BLaER1 treated with 17β-estradiol and CSF1 and Interleukin-3, amounts not matched to agents 10 nM and 100 nM (cell line): Measurements from ENCODE around the gene SURF6.
"Not testable (repeated sequence)": the region's sequence is repeated elsewhere in the genome, so short reads cannot be mapped to it uniquely, and the experiment has no call there.

Experiments
- H3K27ac ChIP-seq, 11 experiments: shearing (Covaris generic); formaldehyde crosslinking; 2 replicates each; pipeline ENCODE4 v1.8.1; 2022
- H3K27me3 ChIP-seq, 11 experiments: shearing (Covaris generic); formaldehyde crosslinking; 2 replicates each; pipeline ENCODE4 v1.8.1; 2022
- H3K36me3 ChIP-seq, 11 experiments: shearing (Covaris generic); formaldehyde crosslinking; 2 replicates each; pipeline ENCODE4 v1.8.1; 2022
- H3K4me1 ChIP-seq, 10 experiments: shearing (Covaris generic); formaldehyde crosslinking; 2 replicates each; pipeline ENCODE4 v1.8.1; 2022
- H3K4me2 ChIP-seq, 11 experiments: shearing (Covaris generic); formaldehyde crosslinking; 2 replicates each; pipeline ENCODE4 v1.8.1; 2022
- H3K4me3 ChIP-seq, 10 experiments: shearing (Covaris generic); formaldehyde crosslinking; 2 replicates each; pipeline ENCODE4 v1.8.1; 2022
- H3K9ac ChIP-seq, 11 experiments: shearing (Covaris generic); formaldehyde crosslinking; 2 replicates each; pipeline ENCODE4 v1.8.1; 2022
- H3K9me3 ChIP-seq, 11 experiments: shearing (Covaris generic); formaldehyde crosslinking; replicated peaks in 1 of 11; 2 replicates each; pipeline ENCODE4 v1.8.1; 2022
- H4K20me1 ChIP-seq, 11 experiments: shearing (Covaris generic); formaldehyde crosslinking; 2 replicates each; pipeline ENCODE4 v1.8.1; 2022
- Cebpa-rat ChIP-seq, 11 experiments: shearing (Covaris generic); IDR thresholded peaks; 2 replicates each; pipeline ENCODE4 v1.8.1; 2022

The SURF6 gene

DNA sequence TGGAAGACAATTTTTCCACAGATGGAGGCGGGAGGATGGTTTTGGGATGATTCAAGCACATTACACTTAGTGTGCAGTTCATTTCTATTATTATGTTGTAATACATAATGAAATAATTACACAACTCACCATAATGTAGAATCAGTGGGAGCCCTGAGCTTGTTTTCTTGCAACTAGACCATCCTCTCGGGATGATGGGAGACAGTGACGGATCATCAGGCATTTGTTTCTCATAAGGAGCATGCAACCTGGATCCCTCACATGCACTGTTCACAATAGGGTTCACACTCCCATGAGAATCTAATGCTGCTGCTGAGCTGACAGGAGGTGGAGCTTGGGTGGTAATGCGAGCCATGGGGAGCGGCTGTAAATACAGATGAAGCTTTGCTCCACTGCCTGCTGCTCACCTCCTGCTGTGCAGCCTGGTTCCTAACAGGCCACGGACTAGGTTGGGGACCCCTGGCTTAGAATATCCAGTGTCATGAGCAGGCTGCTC lies 41.8 kb upstream of the SURF6 start:
- no peak overlapping the region for H3K4me2 ChIP-seq
- H3K4me3 ChIP-seq, result no peak overlapping the region
- H3K9ac ChIP-seq, result no peak overlapping the region
- peaks cover 17 to 31% (median 28%) of the 10 kb centered on the region in 11 experiments for H4K20me1 ChIP-seq
- TF ChIP-seq Cebpa-rat (IDR thresholded peaks at IDR 0.05), result no peak; a peak in 1 of 22 replicates
- no peaks in the 10 kb centered on the region for H3K27me3 ChIP-seq
- H3K27ac ChIP-seq, result no peak overlapping the region
- H3K4me1 ChIP-seq, result peaks cover 17 to 30% (median 26%) of the 10 kb centered on the region in 10 experiments
- peaks cover 0 to 14% (median 9%) of the 10 kb centered on the region in 11 experiments; a peak in 15 of 22 replicates for H3K9me3 ChIP-seq
- peaks cover 10 to 15% (median 12%) of the 10 kb centered on the region in 11 experiments for H3K36me3 ChIP-seq

DNA sequence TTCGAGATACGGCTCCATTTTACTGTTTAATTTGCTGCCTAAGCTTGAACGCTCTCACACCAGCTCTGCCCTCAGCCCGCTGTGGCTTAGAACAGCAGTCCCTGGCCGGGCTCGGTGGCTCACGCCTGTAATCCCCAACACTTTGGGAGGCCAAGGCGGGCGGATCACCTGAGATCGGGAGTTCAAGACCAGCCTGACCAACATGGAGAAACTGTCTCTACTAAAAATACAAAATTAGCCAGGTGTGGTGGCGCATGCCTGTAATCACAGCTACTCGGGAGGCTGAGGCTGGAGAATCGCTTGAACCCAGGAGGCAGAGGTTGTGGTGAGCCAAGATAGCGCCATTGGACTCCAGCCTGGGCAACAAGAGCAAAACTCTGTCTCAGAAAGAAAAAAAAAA lies 41.3 kb upstream of the SURF6 start:
- H3K4me2 ChIP-seq, result peak overlapping the region in 10 of 11 experiments; percentile 89 to 100 (median 98); a peak in 13 of 22 replicates
- H3K9me3 ChIP-seq, result peaks cover 0 to 14% (median 9%) of the 10 kb centered on the region in 11 experiments; a peak in 15 of 22 replicates
- H3K4me1 ChIP-seq, result peaks cover 22 to 34% (median 31%) of the 10 kb centered on the region in 10 experiments
- 0 out of 20 replicates have a peak overlapping the region, but pooled peaks of 2 of the 10 experiments have one; percentile 92 to 94 for H3K4me3 ChIP-seq
- H3K27ac ChIP-seq, H3K27me3 ChIP-seq: not testable (repeated sequence)
- H3K36me3 ChIP-seq, result peaks cover 15 to 20% (median 17%) of the 10 kb centered on the region in 11 experiments
- H3K9ac ChIP-seq, result peak overlapping the region in 2 of 11 experiments; percentile 97 to 99; a peak in 2 of 22 replicates
- peaks cover 22 to 36% (median 33%) of the 10 kb centered on the region in 11 experiments for H4K20me1 ChIP-seq

DNA sequence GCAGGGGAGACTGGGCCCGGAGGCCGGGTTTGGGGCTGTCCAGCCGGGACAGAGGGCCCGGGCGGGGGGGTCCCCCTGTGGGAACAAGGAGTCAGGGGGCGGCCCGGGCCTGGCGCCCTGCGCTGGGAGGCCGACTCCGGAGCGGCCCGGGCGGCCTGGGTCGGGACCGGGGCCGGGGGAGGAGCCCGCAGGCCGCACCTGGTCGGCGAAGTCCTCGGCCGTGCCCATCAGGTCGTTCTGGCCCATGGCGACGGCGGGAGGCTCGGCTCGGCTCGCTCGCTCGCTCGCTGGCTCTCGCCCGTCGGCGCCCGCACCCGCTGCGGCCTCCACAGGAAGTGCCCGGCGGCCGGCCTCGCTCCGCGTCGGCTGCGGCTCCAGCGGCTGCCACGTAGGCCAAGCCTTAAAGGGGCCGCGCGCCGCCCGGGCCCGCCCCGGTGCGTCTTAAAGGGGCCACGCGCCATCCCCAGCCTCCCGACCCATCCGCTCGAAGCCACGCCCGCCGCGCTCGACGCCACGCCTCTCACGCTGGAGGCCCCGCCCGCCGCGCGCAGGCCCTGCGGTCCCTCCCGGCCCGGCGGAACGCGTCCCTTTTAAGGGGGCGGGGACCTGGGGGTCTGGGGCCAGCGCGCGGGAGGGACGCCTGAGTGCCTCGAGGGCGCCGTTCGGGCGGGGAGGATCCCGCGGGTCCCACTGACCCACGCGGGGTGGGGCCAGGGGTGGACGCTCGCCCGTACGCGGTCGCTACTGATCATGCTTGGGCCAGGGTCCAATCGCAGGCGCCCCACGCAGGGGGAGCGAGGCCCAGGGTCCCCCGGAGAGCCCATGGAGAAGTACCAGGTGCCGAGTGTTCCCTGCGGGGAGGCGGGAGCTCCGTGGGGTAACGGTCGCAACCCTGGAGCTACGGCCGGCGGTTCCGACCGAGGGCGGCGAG lies 40.0 kb upstream of the SURF6 start, which contains the start of the genes STKLD1 and SURF4:
Gene STKLD1, plus strand, starts transcription at position 643 of the 931 bp plus-strand sequence. Its CDS starts 108 bp downstream, at position 751.
Gene SURF4, minus strand, starts transcription at position 337 of the 931 bp plus-strand sequence. Its CDS starts 91 bp downstream, at position 246.
- Histone ChIP-seq H3K4me2 (peak within 1 kb of the TSS; percentile 89 to 100 (median 98)), H3K27ac (peak within 1 kb of the TSS; percentile 93 to 99 (median 97)), H3K36me3 (peaks cover 19 to 33% (median 30%) of the 10 kb centered on the region in 11 experiments), H4K20me1 (peaks cover 35 to 49% (median 46%) of the 10 kb centered on the region in 11 experiments), H3K4me1 (peaks cover 35 to 47% (median 44%) of the 10 kb centered on the region in 10 experiments), H3K27me3 (no peaks in the 10 kb centered on the region), H3K9ac (peak within 1 kb of the TSS; percentile 96 to 100 (median 98)), H3K9me3 (peaks cover 0 to 14% (median 9%) of the 10 kb centered on the region in 11 experiments; a peak in 15 of 22 replicates), H3K4me3 (peak within 1 kb of the TSS; percentile 91 to 99 (median 96))
- TF ChIP-seq Cebpa-rat (IDR thresholded peaks at IDR 0.05), result no peak

DNA sequence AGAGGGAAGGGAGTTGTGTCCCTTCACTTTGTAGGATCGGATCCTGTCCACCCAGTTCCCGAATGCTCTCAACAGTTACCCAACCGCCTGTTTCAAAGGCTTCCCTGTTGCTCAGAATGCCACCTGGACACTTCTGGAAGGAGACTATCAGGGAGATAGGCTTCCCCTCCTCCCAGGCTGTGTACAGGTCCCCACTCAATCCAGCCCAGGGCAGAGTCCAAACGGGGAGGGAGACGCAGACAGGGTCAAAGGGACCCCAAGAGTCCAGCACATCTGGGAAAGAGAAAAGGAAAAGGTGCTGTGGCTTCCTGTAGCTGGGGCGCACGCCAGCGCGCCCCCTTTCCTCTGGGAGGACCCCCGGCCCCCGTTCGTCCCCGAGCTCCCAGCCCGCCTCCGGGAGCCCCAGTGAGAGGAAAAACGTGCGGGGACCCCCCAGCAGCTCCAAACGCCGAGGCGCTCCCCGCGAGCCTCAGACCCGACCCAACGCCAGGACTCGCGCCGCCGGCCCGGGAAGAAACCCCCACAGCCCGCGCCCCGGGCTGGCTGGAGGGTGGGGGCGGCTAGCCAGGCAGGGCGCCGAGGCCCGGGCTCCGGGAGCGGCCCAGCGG lies 39.2 kb upstream of the SURF6 start:
- peaks cover 37 to 55% (median 51%) of the 10 kb centered on the region in 10 experiments for H3K4me1 ChIP-seq
- no peak for TF ChIP-seq Cebpa-rat (IDR thresholded peaks at IDR 0.05)
- peaks cover 42 to 56% (median 53%) of the 10 kb centered on the region in 11 experiments for H4K20me1 ChIP-seq
- no peaks in the 10 kb centered on the region for H3K27me3 ChIP-seq
- peak overlapping the region; percentile 96 to 100 (median 98) for H3K9ac ChIP-seq
- H3K4me2 ChIP-seq, result peak overlapping the region; percentile 66 to 99 (median 86)
- H3K27ac ChIP-seq, result peak overlapping the region; percentile 93 to 99 (median 97)
- peak overlapping the region; percentile 91 to 99 (median 96) for H3K4me3 ChIP-seq
- peaks cover 0 to 14% (median 9%) of the 10 kb centered on the region in 11 experiments; a peak in 15 of 22 replicates for H3K9me3 ChIP-seq
- peaks cover 26 to 40% (median 38%) of the 10 kb centered on the region in 11 experiments for H3K36me3 ChIP-seq

DNA sequence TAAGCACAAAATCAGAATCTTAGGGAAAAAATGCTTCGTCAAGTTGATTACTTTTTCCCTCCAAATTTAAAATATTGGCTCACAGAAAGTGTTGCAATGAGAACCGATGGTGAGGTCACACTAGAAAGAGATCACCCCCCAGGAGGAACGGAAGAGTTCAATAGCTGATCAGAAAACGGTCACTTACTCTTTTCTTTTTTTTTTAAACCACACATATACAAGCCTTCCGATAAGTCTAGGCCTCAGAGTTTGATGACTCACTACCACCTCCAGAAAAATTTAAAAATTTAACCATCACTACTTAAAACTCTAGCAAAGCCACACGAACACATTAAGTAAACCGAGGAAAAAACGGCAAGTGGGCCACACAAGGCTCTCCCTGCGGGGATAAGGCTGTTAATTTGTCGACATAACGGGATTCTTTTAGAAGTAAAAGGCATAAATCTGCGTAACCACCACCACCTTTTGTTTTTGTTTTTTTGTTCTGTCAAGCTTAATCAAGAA lies 38.7 kb upstream of the SURF6 start:
- Histone ChIP-seq H3K27ac (peak overlapping the region; percentile 93 to 99 (median 97)), H3K4me1 (peaks cover 37 to 61% (median 57%) of the 10 kb centered on the region in 10 experiments), H3K27me3 (no peaks in the 10 kb centered on the region)

DNA sequence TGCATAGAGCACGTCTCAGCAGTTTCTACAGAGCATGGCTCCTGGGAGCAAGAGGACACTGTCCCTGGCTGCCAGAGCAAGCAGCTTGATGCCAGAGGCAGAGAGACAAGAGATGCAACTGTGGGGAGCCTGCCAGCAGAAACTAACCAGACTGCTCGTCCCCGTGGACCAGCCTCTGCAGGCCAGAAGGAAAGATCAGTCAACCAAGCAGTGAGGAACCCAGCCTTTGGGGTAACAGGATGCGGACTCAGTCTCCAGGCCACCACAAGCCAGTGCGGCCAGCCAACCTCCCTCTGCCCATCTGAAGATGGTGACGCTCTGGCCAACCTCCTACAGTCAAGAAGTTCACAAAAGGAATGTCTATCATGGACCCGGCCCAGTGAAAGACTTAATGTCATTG lies 36.2 kb upstream of the SURF6 start:
- H3K9ac ChIP-seq, result peak overlapping the region; percentile 2 to 99 (median 58); a peak in 20 of 22 replicates
- H4K20me1 ChIP-seq, result peaks cover 73 to 87% (median 84%) of the 10 kb centered on the region in 11 experiments
- TF ChIP-seq Cebpa-rat (IDR thresholded peaks at IDR 0.05), result no peak
- peaks cover 37 to 73% (median 66%) of the 10 kb centered on the region in 10 experiments for H3K4me1 ChIP-seq
- H3K27ac ChIP-seq, result 0 out of 22 replicates have a peak overlapping the region, but pooled peaks of 3 of the 11 experiments have one; percentile 3 to 19 (median 16)
- no peak overlapping the region for H3K4me3 ChIP-seq
- H3K9me3 ChIP-seq, result 0 out of 22 replicates have a peak, but pooled peaks cover 0 to under 1% (median 0%) of the 10 kb centered on the region in 11 experiments
- peak overlapping the region; percentile 38 to 99 (median 82) for H3K4me2 ChIP-seq
- H3K36me3 ChIP-seq, result peaks cover 57 to 71% (median 68%) of the 10 kb centered on the region in 11 experiments
- H3K27me3 ChIP-seq, result no peaks in the 10 kb centered on the region

More for the DNA sequence above, 38.7 kb upstream of the SURF6 start:
- peak overlapping the region; percentile 96 to 100 (median 98) for H3K9ac ChIP-seq
- H3K9me3 ChIP-seq, result peaks cover 0 to 14% (median 9%) of the 10 kb centered on the region in 11 experiments; a peak in 15 of 22 replicates
- H4K20me1 ChIP-seq, result peaks cover 48 to 62% (median 59%) of the 10 kb centered on the region in 11 experiments
- peak overlapping the region; percentile 66 to 99 (median 86) for H3K4me2 ChIP-seq
- peak overlapping the region; percentile 91 to 99 (median 96) for H3K4me3 ChIP-seq
- peaks cover 32 to 46% (median 43%) of the 10 kb centered on the region in 11 experiments for H3K36me3 ChIP-seq
- TF ChIP-seq Cebpa-rat (IDR thresholded peaks at IDR 0.05), result no peak

DNA sequence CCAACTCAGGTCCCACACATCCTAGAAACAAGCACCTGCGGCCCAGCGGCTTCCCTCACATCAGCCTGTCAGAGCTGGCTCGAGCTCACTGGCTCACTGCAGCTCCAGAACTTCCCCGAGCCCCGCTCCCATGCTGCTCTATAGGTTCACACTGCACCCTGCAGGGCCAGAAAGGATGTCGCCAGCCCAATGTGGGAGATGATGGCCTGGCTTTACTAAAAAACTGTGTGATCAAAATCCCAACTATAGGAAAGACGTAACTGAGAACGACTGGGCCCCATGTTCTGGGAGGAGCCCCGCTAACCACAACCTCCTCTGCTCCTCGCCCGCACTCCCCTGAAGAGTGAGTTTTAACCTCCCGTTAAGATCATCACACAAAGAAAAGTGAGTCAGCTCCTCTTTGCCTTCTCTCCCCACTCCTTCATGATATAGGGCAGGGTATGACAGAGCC lies 35.3 kb upstream of the SURF6 start:
- Histone ChIP-seq H3K36me3 (peaks cover 66 to 80% (median 77%) of the 10 kb centered on the region in 11 experiments), H4K20me1 (peaks cover 82 to 96% (median 93%) of the 10 kb centered on the region in 11 experiments), H3K9me3 (no peaks in the 10 kb centered on the region), H3K4me3 (no peak overlapping the region), H3K27ac (peak overlapping the region in 4 of 11 experiments; percentile 5 to 19 (median 14); a peak in 1 of 22 replicates), H3K9ac (peak overlapping the region in 10 of 11 experiments; percentile 13 to 98 (median 56); a peak in 19 of 22 replicates), H3K4me2 (peak overlapping the region; percentile 38 to 99 (median 82)), H3K27me3 (no peaks in the 10 kb centered on the region), H3K4me1 (peaks cover 37 to 64% (median 59%) of the 10 kb centered on the region in 10 experiments)
- TF ChIP-seq Cebpa-rat (IDR thresholded peaks at IDR 0.05), result no peak
